ENCODE data around the gene NSUN2. TPM values are rescaled to one million over a fixed set of nuclear protein-coding genes. Genes with fewer than 3 reads are reported as not detected.

The NSUN2 gene
- total RNA-seq, 1 experiment from 2014 or later: 155 TPM

GRCh38 chr5:6637590-6637989 lies 4.7 kb upstream of the NSUN2 start:
- intact Hi-C loops (cut with micrococcal nuclease; ENCODE audit: unreplicated experiment): loop anchor here (10.0 kb wide), 2 partner anchors 1227 to 1493 kb away; partner anchors contain the start of genes ADAMTS16, FASTKD3 and MTRR
- no TSS peak for BruUV-seq (replicated peaks)
- no peaks in the 10 kb centered on the region for H3K9me2 ChIP-seq (ENCODE audit: insufficient read depth)
- no peaks in the 10 kb centered on the region for H3K27me3 ChIP-seq (ENCODE audit: insufficient read depth, low read depth)
- no peak overlapping the region for H3K4me2 ChIP-seq
- ChIA-PET CTCF (no interaction called here), POLR2A (ENCODE audit: unreplicated experiment) (no interaction called here)
- no peaks in the 10 kb centered on the region for H3K9me3 ChIP-seq (ENCODE audit: insufficient read depth, low read depth)
- 0 out of 2 replicates have a peak, but pooled peaks cover 6% of the 10 kb centered on the region for H4K20me1 ChIP-seq (ENCODE audit: insufficient read depth)
- no peak overlapping the region for H3K4me3 ChIP-seq
- no peaks in the 10 kb centered on the region for H3F3A ChIP-seq (ENCODE audit: insufficient read depth, low read depth)
- H3K27ac ChIP-seq: no peak overlapping the region
- no peak for TF ChIP-seq CTCF (conservative IDR thresholded peaks at IDR 0.05)
- TF ChIP-seq EZH2 (IDR thresholded peaks at IDR 0.05; ENCODE audit: low read depth): no peak
- DNase-seq: no peak
- no peak overlapping the region for H2AFZ ChIP-seq
- peaks cover 37% of the 10 kb centered on the region for H3K79me2 ChIP-seq (ENCODE audit: low read depth)
- H3K4me1 ChIP-seq (replicated peaks; ENCODE audit: insufficient read depth): peaks cover 11% of the 10 kb centered on the region
- 0 out of 2 replicates have a peak, but pooled peaks cover 4% of the 10 kb centered on the region for H3K36me3 ChIP-seq (ENCODE audit: low read depth)

GRCh38 chr5:6637022-6637421 lies 4.2 kb upstream of the NSUN2 start:
- BruUV-seq (replicated peaks): no TSS peak
- DNase-seq: no peak
- H2AFZ ChIP-seq: no peak overlapping the region
- peaks cover 9% of the 10 kb centered on the region; the same call in 1 of the 2 replicates for H4K20me1 ChIP-seq (ENCODE audit: insufficient read depth)
- CTCF ChIA-PET: no interaction called here
- H3K4me2 ChIP-seq: no peak overlapping the region
- TF ChIP-seq CTCF (conservative IDR thresholded peaks at IDR 0.05): no peak
- no peak for TF ChIP-seq EZH2 (IDR thresholded peaks at IDR 0.05; ENCODE audit: low read depth)
- H3K79me2 ChIP-seq (ENCODE audit: low read depth): peaks cover 43% of the 10 kb centered on the region
- H3K9me2 ChIP-seq (ENCODE audit: insufficient read depth): no peaks in the 10 kb centered on the region
- H3K27me3 ChIP-seq (ENCODE audit: insufficient read depth, low read depth): no peaks in the 10 kb centered on the region
- H3K4me3 ChIP-seq: no peak overlapping the region
- peaks cover 11% of the 10 kb centered on the region for H3K4me1 ChIP-seq (replicated peaks; ENCODE audit: insufficient read depth)
- H3K27ac ChIP-seq: no peak overlapping the region
- H3K36me3 ChIP-seq (ENCODE audit: low read depth): 0 out of 2 replicates have a peak, but pooled peaks cover 4% of the 10 kb centered on the region
- intact Hi-C loops (cut with micrococcal nuclease; ENCODE audit: unreplicated experiment): loop anchor here (10.0 kb wide), 2 partner anchors 1228 to 1492 kb away; partner anchors contain the start of genes ADAMTS16, FASTKD3 and MTRR
- POLR2A ChIA-PET (ENCODE audit: unreplicated experiment): no interaction called here
- no peaks in the 10 kb centered on the region for H3F3A ChIP-seq (ENCODE audit: insufficient read depth, low read depth)
- no peaks in the 10 kb centered on the region for H3K9me3 ChIP-seq (ENCODE audit: insufficient read depth, low read depth)

- CTCF ChIA-PET: no interaction called here
- intact Hi-C loops (cut with micrococcal nuclease; ENCODE audit: unreplicated experiment): loop anchor here (10.0 kb wide), 2 partner anchors 1229 to 1491 kb away; partner anchors contain the start of genes ADAMTS16, FASTKD3 and MTRR
Measured at GRCh38 chr5:6636293-6636692, 3.4 kb upstream of the NSUN2 start.

More at GRCh38 chr5:6636293-6636692, 3.4 kb upstream of the NSUN2 start:
- Histone ChIP-seq H2AFZ (no peak overlapping the region), H3K27me3 (ENCODE audit: insufficient read depth, low read depth) (no peaks in the 10 kb centered on the region), H3K27ac (no peak overlapping the region), H3K4me1 (replicated peaks; ENCODE audit: insufficient read depth) (peaks cover 17% of the 10 kb centered on the region), H3K4me3 (no peak overlapping the region), H3K4me2 (no peak overlapping the region), H4K20me1 (ENCODE audit: insufficient read depth) (peaks cover 16% of the 10 kb centered on the region), H3K9me2 (ENCODE audit: insufficient read depth) (no peaks in the 10 kb centered on the region), H3K79me2 (ENCODE audit: low read depth) (peaks cover 50% of the 10 kb centered on the region), H3F3A (ENCODE audit: insufficient read depth, low read depth) (no peaks in the 10 kb centered on the region), H3K36me3 (ENCODE audit: low read depth) (peaks cover 8% of the 10 kb centered on the region; the same call in 1 of the 2 replicates), H3K9me3 (ENCODE audit: insufficient read depth, low read depth) (no peaks in the 10 kb centered on the region)
- TF ChIP-seq EZH2 (IDR thresholded peaks at IDR 0.05; ENCODE audit: low read depth) (no peak), CTCF (conservative IDR thresholded peaks at IDR 0.05) (no peak)
- BruUV-seq (replicated peaks): no TSS peak
- DNase-seq: peak in 1 of 2 experiments; percentile 58
- POLR2A ChIA-PET (ENCODE audit: unreplicated experiment): no interaction called here
